DND-41 (cell line): ENCODE measurements around the gene RGS6.

Experiments
- EZH2 ChIP-seq: IDR thresholded peaks from 3 replicates; pipeline ENCODE4 v1.6.1; 2012; ENCODE audit warnings: borderline replicate concordance, low read depth, mild to moderate bottlenecking, moderate library complexity, low read length, inconsistent platforms; ENCODE audit not compliant: severe bottlenecking
- TF ChIP-seq, protein P1 (sequence below): IDR thresholded peaks from 2 replicates; pipeline ENCODE4 v1.5.1; 2012; ENCODE audit warnings: borderline replicate concordance, low read length, moderate library complexity, mild to moderate bottlenecking; ENCODE audit not compliant: poor library complexity, severe bottlenecking; ENCODE audit errors: extremely low read depth

DNA sequence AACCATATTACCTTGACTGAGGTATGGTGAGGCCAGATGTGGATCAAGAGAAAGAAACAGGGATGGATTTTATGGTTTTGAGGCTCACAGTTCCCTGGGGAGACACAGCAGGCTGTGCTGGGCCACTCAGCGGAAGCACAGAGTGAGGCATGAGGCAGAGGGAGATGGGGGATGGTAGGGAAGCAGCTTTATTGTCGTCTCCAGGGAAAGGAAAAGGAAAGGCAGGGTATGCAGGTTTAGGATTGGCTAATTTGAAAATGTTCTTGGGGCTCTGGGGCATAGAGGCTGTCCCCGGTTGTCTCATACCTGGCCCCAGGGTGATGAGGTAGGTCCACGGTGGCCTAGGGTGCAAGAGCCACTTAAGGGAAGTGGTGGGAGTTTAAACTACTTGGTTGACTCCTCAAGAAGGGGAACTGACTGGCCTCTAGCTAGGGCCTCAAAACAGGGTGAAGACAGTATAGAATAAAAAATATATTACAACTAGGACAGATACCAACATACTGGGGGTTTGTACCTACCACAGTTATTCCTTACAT lies 322.8 kb downstream of the RGS6 start:
- TF ChIP-seq, protein P1, sequence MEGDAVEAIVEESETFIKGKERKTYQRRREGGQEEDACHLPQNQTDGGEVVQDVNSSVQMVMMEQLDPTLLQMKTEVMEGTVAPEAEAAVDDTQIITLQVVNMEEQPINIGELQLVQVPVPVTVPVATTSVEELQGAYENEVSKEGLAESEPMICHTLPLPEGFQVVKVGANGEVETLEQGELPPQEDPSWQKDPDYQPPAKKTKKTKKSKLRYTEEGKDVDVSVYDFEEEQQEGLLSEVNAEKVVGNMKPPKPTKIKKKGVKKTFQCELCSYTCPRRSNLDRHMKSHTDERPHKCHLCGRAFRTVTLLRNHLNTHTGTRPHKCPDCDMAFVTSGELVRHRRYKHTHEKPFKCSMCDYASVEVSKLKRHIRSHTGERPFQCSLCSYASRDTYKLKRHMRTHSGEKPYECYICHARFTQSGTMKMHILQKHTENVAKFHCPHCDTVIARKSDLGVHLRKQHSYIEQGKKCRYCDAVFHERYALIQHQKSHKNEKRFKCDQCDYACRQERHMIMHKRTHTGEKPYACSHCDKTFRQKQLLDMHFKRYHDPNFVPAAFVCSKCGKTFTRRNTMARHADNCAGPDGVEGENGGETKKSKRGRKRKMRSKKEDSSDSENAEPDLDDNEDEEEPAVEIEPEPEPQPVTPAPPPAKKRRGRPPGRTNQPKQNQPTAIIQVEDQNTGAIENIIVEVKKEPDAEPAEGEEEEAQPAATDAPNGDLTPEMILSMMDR = no peak
- TF ChIP-seq EZH2 = no peak
